NCI-H2107 treated with DMSO at 0.1 percent for 48 hours (cell line): ENCODE measurements around the gene SPINK4.

Experiments used
- DNase-seq: peaks from one replicate; lab custom pipeline; 2025; ENCODE audit not compliant: unreplicated experiment; lab: John Stamatoyannopoulos, UW

The SPINK4 gene

GRCh38 chr9:33229359-33230114 is 10.4 kb upstream of the SPINK4 start:
- DNase-seq: peak; percentile 61

- no peak for DNase-seq
Observed at GRCh38 chr9:33230756-33231622, 9.0 kb upstream of the SPINK4 start.

GRCh38 chr9:33231623-33231942 is 8.4 kb upstream of the SPINK4 start:
- DNase-seq: no peak

- no peak for DNase-seq
Observed at GRCh38 chr9:33232815-33233214, 7.2 kb upstream of the SPINK4 start.

GRCh38 chr9:33233626-33234342 is 6.2 kb upstream of the SPINK4 start:
- no peak for DNase-seq

- DNase-seq: no peak
Observed at GRCh38 chr9:33234511-33235467, 5.2 kb upstream of the SPINK4 start.

- no peak for DNase-seq
Observed at GRCh38 chr9:33236571-33236970, 3.4 kb upstream of the SPINK4 start.

- DNase-seq: no peak
Observed at GRCh38 chr9:33241298-33241697, 1.3 kb downstream of the SPINK4 start.

- DNase-seq: no peak
Observed at GRCh38 chr9:33242609-33243134, 2.7 kb downstream of the SPINK4 start.

- no peak for DNase-seq
Observed at GRCh38 chr9:33244137-33244784, 4.3 kb downstream of the SPINK4 start.

GRCh38 chr9:33245341-33245740 is 5.4 kb downstream of the SPINK4 start:
- no peak for DNase-seq

- DNase-seq: no peak
Observed at GRCh38 chr9:33246269-33246860, 6.4 kb downstream of the SPINK4 start.

GRCh38 chr9:33248606-33249005 is 8.6 kb downstream of the SPINK4 start:
- DNase-seq: no peak

- DNase-seq: no peak
Observed at GRCh38 chr9:33249087-33249658, 9.2 kb downstream of the SPINK4 start.

- DNase-seq: no peak
Observed at GRCh38 chr9:33249983-33250382, 10.0 kb downstream of the SPINK4 start.

- DNase-seq: no peak
Observed at GRCh38 chr9:33250458-33250995, 10.6 kb downstream of the SPINK4 start.

GRCh38 chr9:33254211-33254610 is 14.2 kb downstream of the SPINK4 start:
- DNase-seq: no peak

GRCh38 chr9:33255014-33255413 is 15.0 kb downstream of the SPINK4 start:
- no peak for DNase-seq

- no peak for DNase-seq
Observed at GRCh38 chr9:33255471-33255870, 15.5 kb downstream of the SPINK4 start.
